HepG2 (cell line): Measurements from ENCODE around the gene PDSS2. TPM values are rescaled to one million over a fixed set of nuclear protein-coding genes. Genes with fewer than 3 reads are reported as not detected.

Source experiments
- ATF2 ChIP-seq: sonication (generic); formaldehyde crosslinking; IDR thresholded peaks from 2 replicates; pipeline ENCODE4 v1.4.0; 2020; ENCODE audit warnings: missing genetic modification reagents
- MAFG ChIP-seq: sonication (generic); formaldehyde crosslinking; IDR thresholded peaks from 2 replicates; pipeline ENCODE4 v1.5.1; 2020; ENCODE audit warnings: mild to moderate bottlenecking, missing genetic modification reagents
- MAZ ChIP-seq, 2 experiments: sonication (generic) in 1 of 2; formaldehyde crosslinking in 1 of 2; IDR thresholded peaks; 2 replicates each; pipeline versions ENCODE4 v1.5.0 to v1.6.1; 2012 to 2020; ENCODE audit warnings: low read depth in 2 of 2, mild to moderate bottlenecking in 2 of 2, borderline replicate concordance in 1 of 2, improper control_type of control experiment in 1 of 2, low read length in 1 of 2, missing genetic modification reagents in 1 of 2, moderate library complexity in 1 of 2
- NONO ChIP-seq, 2 experiments: fragments of 450-650 bp in 1 of 2; sonication (generic) in 1 of 2; formaldehyde crosslinking in 1 of 2; IDR thresholded peaks in 1 of 2; conservative IDR thresholded peaks in 1 of 2; 2 replicates each; pipeline versions ENCODE4 v1.6.1 to v1.8.0; 2017 to 2022; ENCODE audit warnings: mild to moderate bottlenecking in 1 of 2, missing genetic modification reagents in 1 of 2, moderate library complexity in 1 of 2
- RFX1 ChIP-seq: fragments of 450-650 bp; IDR thresholded peaks from 2 replicates; pipeline ENCODE4 v1.6.1; 2017
- SKIL ChIP-seq: sonication (generic); formaldehyde crosslinking; IDR thresholded peaks from 2 replicates; pipeline ENCODE4 v1.8.0; 2022; ENCODE audit warnings: missing genetic modification reagents, mild to moderate bottlenecking, moderate library complexity, borderline replicate concordance
- SNAPC5 ChIP-seq: sonication (generic); formaldehyde crosslinking; IDR thresholded peaks from 2 replicates; pipeline ENCODE4 v1.8.1; 2023; ENCODE audit warnings: mild to moderate bottlenecking, missing genetic modification reagents, borderline replicate concordance
- ZEB1 ChIP-seq: IDR thresholded peaks from 2 replicates; pipeline ENCODE4 v1.6.1; 2012; ENCODE audit warnings: mild to moderate bottlenecking, low read depth, inconsistent platforms; ENCODE audit not compliant: insufficient replicate concordance
- polyA plus RNA-seq, 8 experiments: library from polyadenylated mRNA; depleted of rRNA in 3 of 8; stranded (reverse) in 7 of 8; unstranded in 1 of 8; fragments of >200 nt; fragmentation: Illumina TruSeq in 4 of 8; extraction: Trizol in 4 of 8; gene quantifications; 2 replicates each; pipeline versions ENCODE4 v1.2.1 to v1.2.3, GENCODE V29; 2011 to 2016; ENCODE audit warnings: low read depth in 4 of 8, missing spikeins in 1 of 8, mixed read lengths in 1 of 8; ENCODE audit not compliant: insufficient read depth in 1 of 8
- total RNA-seq, 5 experiments: library from RNA; depleted of rRNA; stranded (reverse); fragments of >200 nt; fragmentation: Illumina TruSeq; extraction: Trizol; gene quantifications; 2 replicates each; pipeline ENCODE4 v1.2.3, GENCODE V29; 2016; ENCODE audit warnings: low read depth in 1 of 5
- TF ChIP-seq, protein P1 (sequence below): sonication (generic); formaldehyde crosslinking; IDR thresholded peaks from 2 replicates; pipeline ENCODE4 v1.4.0; 2020; ENCODE audit warnings: missing genetic modification reagents

Gene PDSS2
- total and polyA plus RNA-seq, 2 of the 13 experiments (the other 11 are each of a cell fraction or from before 2014, with no cell fraction given), result 16.2 to 17.0 TPM

DNA sequence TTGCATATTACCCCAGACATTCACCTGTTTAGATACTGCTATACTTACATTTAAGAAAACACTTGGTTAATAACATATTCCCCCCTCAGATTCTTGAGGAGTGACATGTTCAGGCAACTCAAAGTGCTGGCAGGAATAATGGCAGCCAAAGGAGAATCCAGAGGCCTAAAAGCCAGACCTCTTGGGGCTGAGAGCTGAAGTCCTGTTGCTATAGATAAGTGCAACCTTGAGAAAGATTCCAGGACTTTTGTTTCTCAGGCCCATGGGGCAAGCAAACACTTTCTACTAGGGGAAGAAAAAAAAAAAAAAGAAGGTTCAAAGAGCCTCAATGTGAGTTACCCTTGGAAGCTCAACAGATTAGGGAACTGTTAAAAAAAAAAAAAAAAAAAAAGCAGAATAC lies 211.2 kb downstream of the PDSS2 start (continued):
- TF ChIP-seq, protein P1, sequence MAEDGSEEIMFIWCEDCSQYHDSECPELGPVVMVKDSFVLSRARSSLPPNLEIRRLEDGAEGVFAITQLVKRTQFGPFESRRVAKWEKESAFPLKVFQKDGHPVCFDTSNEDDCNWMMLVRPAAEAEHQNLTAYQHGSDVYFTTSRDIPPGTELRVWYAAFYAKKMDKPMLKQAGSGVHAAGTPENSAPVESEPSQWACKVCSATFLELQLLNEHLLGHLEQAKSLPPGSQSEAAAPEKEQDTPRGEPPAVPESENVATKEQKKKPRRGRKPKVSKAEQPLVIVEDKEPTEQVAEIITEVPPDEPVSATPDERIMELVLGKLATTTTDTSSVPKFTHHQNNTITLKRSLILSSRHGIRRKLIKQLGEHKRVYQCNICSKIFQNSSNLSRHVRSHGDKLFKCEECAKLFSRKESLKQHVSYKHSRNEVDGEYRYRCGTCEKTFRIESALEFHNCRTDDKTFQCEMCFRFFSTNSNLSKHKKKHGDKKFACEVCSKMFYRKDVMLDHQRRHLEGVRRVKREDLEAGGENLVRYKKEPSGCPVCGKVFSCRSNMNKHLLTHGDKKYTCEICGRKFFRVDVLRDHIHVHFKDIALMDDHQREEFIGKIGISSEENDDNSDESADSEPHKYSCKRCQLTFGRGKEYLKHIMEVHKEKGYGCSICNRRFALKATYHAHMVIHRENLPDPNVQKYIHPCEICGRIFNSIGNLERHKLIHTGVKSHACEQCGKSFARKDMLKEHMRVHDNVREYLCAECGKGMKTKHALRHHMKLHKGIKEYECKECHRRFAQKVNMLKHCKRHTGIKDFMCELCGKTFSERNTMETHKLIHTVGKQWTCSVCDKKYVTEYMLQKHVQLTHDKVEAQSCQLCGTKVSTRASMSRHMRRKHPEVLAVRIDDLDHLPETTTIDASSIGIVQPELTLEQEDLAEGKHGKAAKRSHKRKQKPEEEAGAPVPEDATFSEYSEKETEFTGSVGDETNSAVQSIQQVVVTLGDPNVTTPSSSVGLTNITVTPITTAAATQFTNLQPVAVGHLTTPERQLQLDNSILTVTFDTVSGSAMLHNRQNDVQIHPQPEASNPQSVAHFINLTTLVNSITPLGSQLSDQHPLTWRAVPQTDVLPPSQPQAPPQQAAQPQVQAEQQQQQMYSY (CRISPR knock-in tag), result no peak
- TF ChIP-seq ATF2 (CRISPR knock-in tag), result no peak
- TF ChIP-seq RFX1, result no peak
- no peak for TF ChIP-seq ZEB1
- no peak for TF ChIP-seq NONO (IDR thresholded peaks at IDR 0.05)
- TF ChIP-seq NONO (CRISPR knock-in tag; conservative IDR thresholded peaks at IDR 0.05), result no peak
- TF ChIP-seq SNAPC5 (CRISPR knock-in tag), result no peak
- no peak for TF ChIP-seq MAFG (CRISPR knock-in tag)
- TF ChIP-seq SKIL (CRISPR knock-in tag), result no peak
- no peak for TF ChIP-seq MAZ (IDR thresholded peaks at IDR 0.05; ENCODE audit: borderline replicate concordance, low read depth, low read length)
- no peak for TF ChIP-seq MAZ (CRISPR knock-in tag; IDR thresholded peaks at IDR 0.05; ENCODE audit: low read depth)
